Pulmonary artery endothelial cell (primary cell): ENCODE measurements around the gene TMEM164. TPM values are rescaled to one million over a fixed set of nuclear protein-coding genes. Genes with fewer than 3 reads are reported as not detected.
A peak's percentile ranks its signal among the peaks of the same experiment; 100 is the strongest.

Experiments
- DNase-seq: peaks from one replicate; pipeline ENCODE4 v3.0.0-alpha.2; 2011; ENCODE audit warnings: low read depth, low spot score
- total RNA-seq: library from RNA; depleted of rRNA; stranded (reverse); fragments of >200 nt; gene quantifications from 2 replicates; pipeline ENCODE4 v1.2.3, GENCODE V29; 2014

Gene TMEM164
- total RNA-seq, 1 donor from 2014 or later: 25.1 TPM

GRCh38 chrX:110003167-110004156 is 548 bp downstream of the TMEM164 start:
- no peak for DNase-seq

GRCh38 chrX:110004215-110004614 is 1.3 kb downstream of the TMEM164 start:
- no peak for DNase-seq

DNA sequence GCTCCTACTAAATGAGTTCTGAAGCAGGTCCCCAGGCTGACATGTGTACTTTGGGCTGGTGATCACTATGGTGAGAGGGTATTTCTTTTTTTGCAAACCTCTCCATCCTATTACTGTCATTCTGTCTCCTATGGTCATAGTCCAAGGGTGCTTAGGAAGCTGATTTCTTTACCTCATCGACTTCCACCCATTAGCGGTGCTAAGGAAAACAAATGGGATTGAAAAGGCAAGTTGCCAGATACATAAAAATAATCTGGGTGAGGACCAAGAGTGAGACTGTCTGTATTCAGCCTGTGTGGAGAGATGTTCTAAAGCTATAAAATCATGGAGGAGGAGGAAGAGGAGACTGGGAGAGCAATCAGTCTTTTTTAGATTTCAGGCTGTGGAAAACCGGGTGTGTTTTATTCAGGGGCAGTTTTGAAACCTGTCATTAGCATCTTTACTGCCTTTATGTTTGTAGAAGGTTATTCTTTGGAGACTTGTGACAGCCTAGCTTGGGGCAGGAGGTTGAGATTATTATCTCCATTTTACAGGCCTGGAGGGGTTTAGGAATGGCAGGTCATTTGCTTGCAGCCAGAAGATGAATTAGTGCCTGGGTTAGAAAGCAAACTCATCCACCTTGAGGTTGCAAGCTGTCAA is 1.9 kb downstream of the TMEM164 start:
- DNase-seq: no peak

GRCh38 chrX:110006161-110006560 is 3.2 kb downstream of the TMEM164 start:
- no peak for DNase-seq

GRCh38 chrX:110006821-110007375 is 4.0 kb downstream of the TMEM164 start:
- DNase-seq: no peak

- DNase-seq: no peak
Measured at GRCh38 chrX:110008011-110008635, 5.2 kb downstream of the TMEM164 start.

- DNase-seq: no peak
Measured at GRCh38 chrX:110012818-110013485, 10.0 kb downstream of the TMEM164 start.

- no peak for DNase-seq
Measured at GRCh38 chrX:110013968-110014367, 11.1 kb downstream of the TMEM164 start.

DNA sequence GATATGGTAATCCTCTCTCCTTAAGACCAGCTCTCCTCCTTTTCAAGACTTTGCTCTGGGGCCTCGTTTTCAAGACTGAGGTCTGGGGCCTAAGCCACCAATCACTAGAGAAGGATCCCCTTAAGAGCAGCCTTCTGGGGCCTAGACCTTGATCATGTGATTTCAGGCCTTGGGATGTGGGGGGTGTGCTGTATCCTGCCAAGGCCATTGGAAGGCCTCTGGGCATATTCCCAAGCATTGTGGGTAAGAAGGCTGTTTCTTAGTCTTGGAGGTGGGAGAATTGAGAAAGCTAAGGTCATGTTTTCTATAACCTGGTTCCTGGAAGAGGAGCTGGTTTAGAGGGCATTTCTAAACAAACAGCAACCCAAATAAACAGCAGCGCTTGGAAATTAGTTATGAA is 12.1 kb downstream of the TMEM164 start:
- no peak for DNase-seq

- no peak for DNase-seq
Measured at GRCh38 chrX:110015915-110016314, 13.0 kb downstream of the TMEM164 start.

- DNase-seq: no peak
Measured at GRCh38 chrX:110020536-110020935, 17.6 kb downstream of the TMEM164 start.

DNA sequence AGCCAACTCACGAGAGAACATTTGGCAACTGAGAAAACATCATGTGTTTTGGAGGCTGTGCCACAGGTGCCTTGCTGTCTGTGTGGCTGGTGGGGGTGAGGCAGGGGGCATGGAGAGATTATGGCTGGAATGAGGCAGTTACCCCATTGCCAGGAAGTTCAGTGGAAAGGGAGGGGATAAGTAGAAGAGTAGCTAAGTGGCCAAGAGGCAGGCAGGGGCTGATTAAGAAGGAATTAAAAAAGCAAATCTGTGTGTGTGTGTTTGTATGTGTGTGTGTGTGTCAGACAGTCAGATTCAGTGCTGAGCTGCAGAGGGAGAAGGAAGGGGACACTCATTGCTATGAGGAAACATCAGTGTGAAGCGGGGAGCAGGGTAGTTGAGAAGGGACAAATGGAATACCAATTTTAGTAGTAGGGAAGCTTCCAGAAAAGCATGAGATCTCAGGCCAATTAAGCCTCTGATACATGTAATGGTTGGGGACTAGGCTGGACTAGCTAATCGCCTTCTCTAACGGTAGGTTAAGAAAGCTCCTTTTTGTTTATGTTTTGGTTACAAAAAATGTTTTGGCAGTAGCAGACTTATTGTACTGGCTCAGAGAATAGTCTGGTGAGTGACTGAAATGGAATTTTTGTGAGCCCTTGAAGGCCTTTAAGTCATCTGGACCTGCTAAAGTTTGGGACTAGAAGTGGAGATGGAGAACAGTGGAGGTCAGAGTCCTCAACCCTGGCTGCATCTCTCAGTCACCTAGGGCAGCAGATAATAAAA is 18.5 kb downstream of the TMEM164 start:
- peak; percentile 11 for DNase-seq

DNA sequence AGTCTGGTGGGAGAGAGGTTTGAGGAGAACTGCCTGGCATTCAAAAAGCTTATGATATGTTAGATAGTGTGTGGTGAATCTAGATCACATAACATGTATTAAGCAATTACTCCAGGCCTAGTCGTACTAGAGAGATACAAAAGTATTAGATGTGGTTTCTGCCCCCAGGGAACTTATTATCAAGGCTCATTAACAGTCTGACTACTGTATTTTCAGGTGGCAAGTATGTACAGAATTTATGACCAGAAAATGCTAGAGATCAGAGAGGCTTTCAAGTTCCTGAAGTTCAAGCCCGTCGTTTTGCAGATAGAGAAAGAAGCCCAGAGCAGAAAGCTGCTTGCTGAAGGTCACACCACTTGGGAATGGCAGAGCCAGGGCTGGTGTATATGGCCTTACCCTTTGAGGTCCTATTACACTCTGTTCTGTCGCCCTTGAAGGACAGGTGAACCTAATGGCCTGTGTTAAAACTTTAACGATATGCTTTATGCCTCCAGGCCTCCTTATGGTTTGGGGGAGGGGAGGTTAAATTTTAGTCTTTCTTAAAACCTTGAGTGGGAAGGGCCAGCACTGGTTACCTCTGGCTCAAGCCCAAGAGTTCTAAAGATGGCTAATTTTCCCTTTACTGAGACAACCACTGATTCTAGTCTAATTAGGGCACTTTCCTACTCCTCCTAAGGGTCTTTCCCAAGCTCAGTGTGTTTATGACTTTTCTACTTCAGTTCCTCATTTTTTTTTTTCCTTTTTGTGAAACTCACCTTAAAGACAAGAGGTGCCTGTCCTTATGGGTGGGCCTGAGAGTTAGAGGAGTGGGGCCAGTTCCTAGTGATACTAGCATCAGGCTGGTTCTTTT is 19.9 kb downstream of the TMEM164 start:
- DNase-seq: no peak

DNA sequence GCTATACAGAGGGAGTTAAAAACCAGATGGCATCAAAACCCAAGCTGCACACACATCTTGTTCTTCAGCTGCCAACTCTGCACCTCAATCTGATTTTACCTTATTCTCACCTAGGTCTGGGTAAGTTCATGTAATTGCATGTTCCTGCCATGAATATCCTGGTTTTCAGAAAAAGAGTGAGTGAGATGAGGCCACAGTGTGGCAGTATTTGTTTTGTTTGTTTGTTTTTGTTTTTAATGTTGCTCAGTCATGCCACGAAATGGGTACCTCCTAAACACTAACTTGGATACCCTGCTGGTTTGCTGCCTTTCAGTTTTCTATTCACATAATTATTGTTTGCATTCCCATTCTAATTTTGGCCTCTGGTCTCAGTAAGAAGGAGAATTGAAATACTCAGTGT is 22.5 kb downstream of the TMEM164 start:
- no peak for DNase-seq

DNA sequence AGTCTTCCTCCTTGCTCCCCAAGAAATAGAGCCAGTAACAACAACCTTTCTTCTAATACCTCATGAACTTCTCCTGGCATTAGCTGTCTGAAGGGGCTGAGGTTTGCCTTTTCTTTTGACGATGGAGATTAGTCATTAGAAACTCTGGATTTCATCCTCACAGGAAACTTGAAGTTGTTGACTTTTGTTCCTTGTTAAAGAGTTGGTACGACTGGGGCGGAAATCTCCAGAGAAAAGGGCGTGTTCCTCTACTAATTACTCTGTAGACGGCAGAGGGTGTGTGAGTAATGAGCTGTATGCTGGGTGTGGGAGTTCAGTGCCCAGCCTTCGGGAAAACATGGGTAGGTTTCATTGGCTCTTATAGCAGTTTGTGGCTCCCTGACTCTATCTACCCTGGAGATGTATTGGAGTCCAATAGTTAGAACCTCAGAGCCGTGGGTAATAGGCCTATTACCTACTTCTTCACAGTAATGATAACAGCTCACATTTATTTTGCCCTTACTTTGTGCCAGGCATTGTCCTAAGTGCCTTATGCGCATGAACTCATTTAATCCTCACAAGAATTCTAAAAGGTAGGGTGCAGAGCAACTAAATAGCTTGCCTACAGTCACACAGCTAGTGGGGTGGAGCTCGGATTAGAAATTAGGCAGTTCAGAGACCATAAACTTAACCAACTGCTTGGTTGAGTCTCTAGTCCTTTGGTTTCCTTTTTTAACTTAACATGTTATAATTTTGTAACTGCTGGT is 23.4 kb downstream of the TMEM164 start:
- peak; percentile 36 for DNase-seq

- no peak for DNase-seq
Measured at GRCh38 chrX:110032534-110033147, 29.7 kb downstream of the TMEM164 start.

GRCh38 chrX:110034036-110034435 is 31.1 kb downstream of the TMEM164 start:
- DNase-seq: no peak
